ENCODE data around the gene IFT43. TPM values are rescaled to one million over a fixed set of nuclear protein-coding genes. Genes with fewer than 3 reads are reported as not detected.

IFT43 gene
- total RNA-seq, 1 donor from 2014 or later: 36.9 TPM

DNA sequence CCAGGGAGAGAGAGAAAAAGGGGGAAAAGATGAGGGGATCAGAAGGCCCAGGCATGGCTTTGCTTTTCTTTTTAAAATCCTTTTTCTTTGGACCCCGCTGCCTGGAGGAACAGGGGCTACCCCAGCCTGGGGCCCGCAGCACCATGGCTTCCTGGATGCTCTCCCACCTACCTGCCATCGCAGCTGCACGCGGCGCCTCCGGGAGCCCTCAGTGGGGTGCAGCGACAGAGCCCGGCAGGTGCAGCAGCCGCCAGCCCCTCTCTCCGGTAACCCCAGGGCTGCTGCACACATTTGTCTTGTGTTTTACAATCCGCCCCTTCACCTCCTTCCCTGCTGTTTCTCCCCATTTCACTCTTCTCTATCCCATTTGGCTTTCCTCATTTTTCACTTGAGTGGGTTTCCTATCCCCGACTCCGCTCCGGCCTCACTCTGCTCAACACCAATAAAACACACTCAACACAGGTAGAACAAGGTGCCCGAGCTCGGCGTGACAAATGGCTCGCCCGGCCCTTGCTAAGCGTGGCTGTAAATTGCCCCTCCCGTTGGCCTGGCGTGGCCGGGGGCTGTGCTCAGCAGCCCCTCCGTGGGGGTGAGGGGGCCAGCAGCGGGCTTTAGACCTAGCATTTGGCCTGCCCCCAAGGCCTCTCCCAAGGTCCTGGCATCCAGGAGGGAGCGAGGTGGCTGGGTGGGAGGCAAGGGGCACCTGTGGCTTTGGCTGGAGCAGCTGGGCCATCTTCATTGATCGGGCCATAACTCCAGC is 113.5 kb downstream of the IFT43 start:
- Mint-ChIP-seq H3K27ac (no peak overlapping the region), H3K27me3 (peaks cover 16% of the 10 kb centered on the region), H3K9me3 (no peaks in the 10 kb centered on the region), H3K4me1 (ENCODE audit: unreplicated experiment) (peaks cover 14% of the 10 kb centered on the region), H3K36me3 (no peaks in the 10 kb centered on the region), H3K4me3 (no peak overlapping the region)
- TF ChIP-seq, protein P1, sequence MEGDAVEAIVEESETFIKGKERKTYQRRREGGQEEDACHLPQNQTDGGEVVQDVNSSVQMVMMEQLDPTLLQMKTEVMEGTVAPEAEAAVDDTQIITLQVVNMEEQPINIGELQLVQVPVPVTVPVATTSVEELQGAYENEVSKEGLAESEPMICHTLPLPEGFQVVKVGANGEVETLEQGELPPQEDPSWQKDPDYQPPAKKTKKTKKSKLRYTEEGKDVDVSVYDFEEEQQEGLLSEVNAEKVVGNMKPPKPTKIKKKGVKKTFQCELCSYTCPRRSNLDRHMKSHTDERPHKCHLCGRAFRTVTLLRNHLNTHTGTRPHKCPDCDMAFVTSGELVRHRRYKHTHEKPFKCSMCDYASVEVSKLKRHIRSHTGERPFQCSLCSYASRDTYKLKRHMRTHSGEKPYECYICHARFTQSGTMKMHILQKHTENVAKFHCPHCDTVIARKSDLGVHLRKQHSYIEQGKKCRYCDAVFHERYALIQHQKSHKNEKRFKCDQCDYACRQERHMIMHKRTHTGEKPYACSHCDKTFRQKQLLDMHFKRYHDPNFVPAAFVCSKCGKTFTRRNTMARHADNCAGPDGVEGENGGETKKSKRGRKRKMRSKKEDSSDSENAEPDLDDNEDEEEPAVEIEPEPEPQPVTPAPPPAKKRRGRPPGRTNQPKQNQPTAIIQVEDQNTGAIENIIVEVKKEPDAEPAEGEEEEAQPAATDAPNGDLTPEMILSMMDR (conservative IDR thresholded peaks at IDR 0.05): no peak
- DNase-seq (ENCODE audit: extremely low spot score, unreplicated experiment): no peak

DNA sequence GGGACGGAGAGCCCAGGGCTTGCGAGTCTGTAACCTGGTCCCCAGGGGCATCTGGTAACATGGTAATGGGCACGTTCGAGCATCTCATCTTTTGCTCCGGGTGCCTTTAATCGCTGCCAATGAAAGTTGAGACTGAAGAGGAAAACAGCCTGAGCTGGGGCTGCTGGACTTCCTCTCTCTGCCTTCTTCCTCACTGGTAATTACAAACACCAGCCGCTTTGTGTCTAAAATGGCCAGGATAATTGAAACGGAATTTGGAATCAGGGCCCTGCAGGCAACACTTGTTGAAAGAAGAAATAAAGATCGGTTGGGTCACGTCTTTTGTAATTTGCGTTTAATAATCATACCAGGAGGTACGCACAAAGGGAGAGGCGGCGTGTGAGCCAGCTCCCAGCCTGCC is 114.7 kb downstream of the IFT43 start:
- TF ChIP-seq, protein P1 (conservative IDR thresholded peaks at IDR 0.05): no peak
- Mint-ChIP-seq H3K4me3 (no peak overlapping the region), H3K36me3 (no peaks in the 10 kb centered on the region), H3K4me1 (ENCODE audit: unreplicated experiment) (peaks cover 14% of the 10 kb centered on the region), H3K9me3 (no peaks in the 10 kb centered on the region), H3K27me3 (peaks cover 19% of the 10 kb centered on the region), H3K27ac (no peak overlapping the region)
- DNase-seq (ENCODE audit: extremely low spot score, unreplicated experiment): no peak

DNA sequence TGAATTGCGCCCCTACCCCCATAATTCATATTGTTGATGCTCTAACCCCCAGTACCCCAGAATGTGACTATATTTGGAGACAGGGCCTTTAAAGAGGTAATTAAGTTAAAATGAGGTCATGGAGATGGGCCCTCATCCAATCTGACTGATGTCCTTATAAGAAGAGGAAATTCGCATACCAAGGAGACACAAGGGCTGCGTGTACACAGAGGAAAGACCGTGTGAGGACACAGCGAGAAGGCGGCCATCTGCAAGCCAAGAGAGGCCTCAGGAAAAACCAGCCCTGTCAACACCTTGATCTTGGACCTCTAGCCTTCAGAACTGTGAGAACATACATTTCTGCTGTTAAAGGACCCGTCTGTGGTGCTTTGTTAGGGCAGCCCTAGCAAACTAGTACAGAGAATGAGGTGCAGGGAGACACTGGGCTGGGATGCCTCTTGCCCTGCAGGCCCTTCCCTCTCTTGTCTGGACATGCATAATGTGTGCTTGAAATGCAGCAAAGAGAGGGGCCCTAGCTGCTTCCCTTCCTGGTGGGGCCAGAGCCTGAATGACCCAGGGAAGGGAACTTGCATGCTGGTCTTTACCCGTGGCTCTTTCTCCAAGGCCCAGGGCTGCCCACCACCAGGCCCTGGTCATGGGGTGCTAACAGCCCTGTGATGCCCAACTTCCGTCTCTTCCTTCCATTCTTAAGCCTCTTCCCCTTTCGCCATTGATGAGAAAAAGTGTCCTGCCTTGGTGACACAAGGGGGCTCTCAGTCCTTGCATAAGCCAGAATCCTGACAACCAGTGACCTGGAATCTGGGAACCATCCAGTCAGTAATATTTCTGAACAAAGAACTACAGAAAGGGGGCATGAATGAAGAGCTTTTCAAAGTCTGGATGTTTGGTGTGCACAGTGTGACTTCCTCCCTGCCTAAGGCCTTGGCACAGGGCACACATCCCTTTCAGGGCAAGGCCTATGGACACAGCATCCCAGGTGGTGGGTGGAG is 116.1 kb downstream of the IFT43 start:
- no peak for DNase-seq (ENCODE audit: extremely low spot score, unreplicated experiment)
- no peak overlapping the region for H3K4me3 Mint-ChIP-seq
- no peaks in the 10 kb centered on the region for H3K36me3 Mint-ChIP-seq
- peaks cover 26% of the 10 kb centered on the region for H3K27me3 Mint-ChIP-seq
- H3K27ac Mint-ChIP-seq: no peak overlapping the region
- TF ChIP-seq, protein P1 (conservative IDR thresholded peaks at IDR 0.05): no peak
- H3K9me3 Mint-ChIP-seq: no peaks in the 10 kb centered on the region
- H3K4me1 Mint-ChIP-seq (ENCODE audit: unreplicated experiment): peaks cover 14% of the 10 kb centered on the region

DNA sequence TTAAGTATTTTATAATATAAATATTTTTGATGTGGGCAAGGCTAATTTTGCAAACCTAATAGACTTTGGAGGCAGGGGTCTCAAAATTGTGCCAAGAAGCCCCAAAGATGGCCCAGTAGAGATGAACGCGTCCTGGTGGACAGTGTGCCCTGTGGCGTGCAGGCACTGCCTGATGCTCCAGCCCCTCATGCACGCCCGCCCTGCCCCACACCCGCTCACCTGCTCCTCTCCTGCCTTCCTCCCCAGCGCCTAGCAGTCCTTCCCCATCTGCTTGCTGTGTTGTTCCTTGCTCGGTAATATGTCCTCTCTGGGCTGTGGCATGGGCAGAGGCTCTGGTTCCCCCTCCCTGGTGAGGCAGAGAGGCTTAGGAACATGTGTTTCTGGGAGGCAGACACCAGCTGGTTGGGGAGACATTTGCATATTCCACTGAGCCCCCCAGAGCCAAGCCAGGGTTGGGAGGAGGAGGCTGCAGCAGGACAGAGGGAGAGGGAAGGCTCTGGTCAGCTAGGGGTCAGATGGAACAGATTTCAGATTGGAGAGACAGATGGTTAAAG is 119.3 kb downstream of the IFT43 start:
- Mint-ChIP-seq H3K4me1 (ENCODE audit: unreplicated experiment) (peaks cover 12% of the 10 kb centered on the region), H3K4me3 (no peak overlapping the region), H3K36me3 (peaks cover 3% of the 10 kb centered on the region), H3K9me3 (peaks cover 7% of the 10 kb centered on the region), H3K27ac (no peak overlapping the region), H3K27me3 (peaks cover 22% of the 10 kb centered on the region)
- TF ChIP-seq, protein P1 (conservative IDR thresholded peaks at IDR 0.05): no peak
- no peak for DNase-seq (ENCODE audit: extremely low spot score, unreplicated experiment)

DNA sequence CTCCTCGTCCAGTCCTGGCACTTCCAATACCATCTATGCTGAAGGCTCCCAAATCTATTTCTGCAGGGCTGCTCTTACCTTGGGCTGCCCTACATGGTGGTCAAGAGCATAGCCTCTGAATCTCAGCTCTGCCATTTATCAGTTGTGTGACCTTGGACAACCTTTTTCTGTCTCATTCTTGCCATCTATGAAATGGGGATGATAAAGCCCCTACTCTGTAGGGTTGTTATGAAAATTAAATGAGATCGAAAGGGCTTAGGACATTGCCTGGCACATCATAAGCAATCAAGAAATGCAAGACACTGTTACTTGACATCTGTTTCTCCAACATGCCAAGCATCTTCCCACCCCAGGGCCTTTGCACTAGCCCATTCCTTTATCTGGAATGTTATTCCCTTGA is 120.6 kb downstream of the IFT43 start:
- no peak overlapping the region for H3K4me3 Mint-ChIP-seq
- DNase-seq (ENCODE audit: extremely low spot score, unreplicated experiment): no peak
- H3K27ac Mint-ChIP-seq: no peak overlapping the region
- H3K4me1 Mint-ChIP-seq (ENCODE audit: unreplicated experiment): peaks cover 3% of the 10 kb centered on the region
- H3K36me3 Mint-ChIP-seq: peaks cover 3% of the 10 kb centered on the region
- H3K9me3 Mint-ChIP-seq: peaks cover 7% of the 10 kb centered on the region
- H3K27me3 Mint-ChIP-seq: peaks cover 21% of the 10 kb centered on the region
- TF ChIP-seq, protein P1 (conservative IDR thresholded peaks at IDR 0.05): no peak

Measured in type B pancreatic cell (in vitro differentiated cells).